Natural killer cell (primary cell): Measurements from ENCODE around the gene ELMO1. TPM values are rescaled to one million over a fixed set of nuclear protein-coding genes. Genes with fewer than 3 reads are reported as not detected.

Experiments
- ATAC-seq, 3 donors: fragments of 150-1000 bp in 2 of 3; fragments of 200-7000 bp in 1 of 3; cut with Tn5 transposase; 1 replicate in 1 of 3; 2 replicates in 2 of 3; pipeline ENCODE4 v1.10.0; 2021; ENCODE audit warnings: mild to moderate bottlenecking in 2 of 3, moderate library complexity in 2 of 3
- DNase-seq, 2 donors: peaks; one replicate each; pipeline versions ENCODE4 v3.0.0 to v3.0.0-alpha.2; 2013 to 2021; ENCODE audit warnings: mixed read lengths in 1 of 2
- H3K27ac ChIP-seq: one replicate; pipeline ENCODE4 v1.5.1; 2013; ENCODE audit warnings: mild to moderate bottlenecking, low read length
- H3K27me3 ChIP-seq: one replicate; pipeline ENCODE4 v1.6.1; 2013; ENCODE audit warnings: low read length; ENCODE audit not compliant: control insufficient read depth, insufficient read depth
- H3K36me3 ChIP-seq: one replicate; pipeline ENCODE4 v1.6.1; 2013; ENCODE audit warnings: low read length; ENCODE audit not compliant: control insufficient read depth, insufficient read depth
- H3K4me1 ChIP-seq: one replicate; pipeline ENCODE4 v1.6.1; 2013; ENCODE audit warnings: low read length; ENCODE audit not compliant: control insufficient read depth, insufficient read depth
- H3K4me3 ChIP-seq: one replicate; pipeline ENCODE4 v1.5.1; 2013; ENCODE audit warnings: low read length
- H3K9me3 ChIP-seq: one replicate; pipeline ENCODE4 v1.6.1; 2013; ENCODE audit warnings: low read length; ENCODE audit not compliant: control insufficient read depth, insufficient read depth
- H3K27ac Mint-ChIP-seq, 2 donors: one replicate each; pipeline ENCODE4 v1.8.0; 2022; ENCODE audit warnings: mild to moderate bottlenecking in 2 of 2, mixed read lengths in 2 of 2, moderate library complexity in 1 of 2
- H3K27me3 Mint-ChIP-seq, 2 donors: one replicate each; pipeline ENCODE4 v1.8.0; 2022; ENCODE audit warnings: low read depth in 2 of 2, mixed read lengths in 2 of 2
- H3K36me3 Mint-ChIP-seq: one replicate; pipeline ENCODE4 v1.8.0; 2022; ENCODE audit warnings: mixed read lengths
- H3K4me1 Mint-ChIP-seq, 2 donors: one replicate each; pipeline ENCODE4 v1.8.0; 2022; ENCODE audit warnings: mixed read lengths in 2 of 2
- H3K4me3 Mint-ChIP-seq: one replicate; pipeline ENCODE4 v1.8.0; 2022; ENCODE audit warnings: mild to moderate bottlenecking, moderate library complexity, mixed read lengths
- H3K9me3 Mint-ChIP-seq, 2 donors: one replicate each; pipeline ENCODE4 v1.8.0; 2022; ENCODE audit warnings: mixed read lengths in 2 of 2
- CTCF ChIP-seq: fragments of 200-600 bp; IDR thresholded peaks from one replicate; pipeline ENCODE4 v1.8.0; 2022; ENCODE audit warnings: antibody characterized with exemption
- WGBS: methylation state at CpG from one replicate; pipeline ENCODE4 v1.1.7; 2013; ENCODE audit warnings: missing lambda C conversion rate; ENCODE audit not compliant: insufficient coverage; 5-methylcytosine and 5-hydroxymethylcytosine counted together
- intact Hi-C: fragments of 100-400 bp; cut with micrococcal nuclease; formaldehyde crosslinking; loops from one replicate; pipeline ENCODE4 v1.14.2; 2022
- total RNA-seq, 4 donors: library from RNA; stranded (reverse); fragments of 120-200 nt in 1 of 4; gene quantifications; one replicate each; pipeline versions ENCODE4 v1.2.3 to v1.2.4, GENCODE V29; 2013 to 2022

Gene ELMO1
- total RNA-seq, 3 donors from 2014 or later (not counting 1 experiment from before 2014, with no cell fraction given) = 127 to 147 (median 130) TPM

DNA sequence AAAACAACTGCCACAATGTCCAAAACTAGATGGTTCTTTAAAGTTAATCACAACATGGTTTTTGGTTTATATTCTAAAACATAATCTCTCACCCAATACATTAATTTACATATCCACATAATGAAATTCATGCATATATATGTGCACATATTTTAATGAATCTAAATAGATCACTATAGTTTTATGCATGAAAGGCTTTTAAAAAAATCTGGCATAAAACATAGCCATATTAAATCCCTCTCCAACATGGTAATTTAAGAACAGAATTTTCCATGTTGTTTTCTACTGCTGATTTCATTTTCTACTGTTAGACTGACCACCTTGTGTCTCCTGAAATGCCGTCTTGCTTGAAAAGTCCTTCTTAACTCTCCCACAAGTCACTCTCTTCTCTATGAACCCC, 528.2 kb downstream of the ELMO1 start:
- intact Hi-C loops = no loop called here
- Mint-ChIP-seq H3K4me3 (no peak overlapping the region), H3K27ac (peak overlapping the region in 1 of 2 donors; percentile 52), H3K9me3 (peaks cover 0 to 3% of the 10 kb centered on the region in 2 donors), H3K36me3 (peaks cover 16% of the 10 kb centered on the region), H3K27me3 (no peaks in the 10 kb centered on the region), H3K4me1 (peaks cover 42 to 48% of the 10 kb centered on the region in 2 donors)
- no peak for TF ChIP-seq CTCF
- no peak overlapping the region for H3K4me3 ChIP-seq
- no peak overlapping the region for H3K27ac ChIP-seq
- peaks cover 8% of the 10 kb centered on the region for H3K4me1 ChIP-seq
- DNase-seq = no peak
- WGBS = 100% methylated on average over 1 of the region's 1 CpG
- H3K9me3 ChIP-seq = no peaks in the 10 kb centered on the region
- ATAC-seq = no peak
- no peaks in the 10 kb centered on the region for H3K27me3 ChIP-seq
- no peaks in the 10 kb centered on the region for H3K36me3 ChIP-seq

DNA sequence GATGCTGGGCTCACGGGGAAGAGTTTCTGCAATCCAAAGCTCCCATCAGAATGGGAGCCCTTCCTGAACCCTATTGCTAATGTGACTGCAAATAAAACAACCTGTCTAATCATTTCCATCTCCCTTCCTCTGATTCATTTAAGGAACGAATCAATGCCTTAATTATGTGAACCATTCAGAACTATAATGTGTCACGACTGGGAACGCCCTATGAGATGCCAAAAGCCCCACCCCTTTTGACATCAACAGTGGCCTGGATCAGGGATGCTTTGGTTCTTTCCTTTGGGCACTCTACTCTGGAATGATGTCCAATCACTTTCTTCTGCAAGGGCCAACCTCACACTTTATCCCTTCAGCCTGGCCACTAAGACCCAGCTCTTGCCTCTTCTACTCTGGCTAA, 528.9 kb downstream of the ELMO1 start:
- no peaks in the 10 kb centered on the region for H3K27me3 Mint-ChIP-seq
- Histone ChIP-seq H3K4me1 (peaks cover 8% of the 10 kb centered on the region), H3K27ac (no peak overlapping the region), H3K27me3 (no peaks in the 10 kb centered on the region), H3K9me3 (no peaks in the 10 kb centered on the region), H3K4me3 (no peak overlapping the region), H3K36me3 (no peaks in the 10 kb centered on the region)
- H3K27ac Mint-ChIP-seq = no peak overlapping the region
- 98% methylated on average over 4 of the region's 4 CpGs for WGBS
- no peak for DNase-seq
- H3K4me1 Mint-ChIP-seq = peaks cover 37 to 45% of the 10 kb centered on the region in 2 donors
- H3K9me3 Mint-ChIP-seq = peaks cover 0 to 3% of the 10 kb centered on the region in 2 donors
- H3K4me3 Mint-ChIP-seq = no peak overlapping the region
- intact Hi-C loops = no loop called here
- peaks cover 16% of the 10 kb centered on the region for H3K36me3 Mint-ChIP-seq
- no peak for TF ChIP-seq CTCF
- no peak for ATAC-seq

GRCh38 chr7:36918591-36918990, 530.1 kb downstream of the ELMO1 start:
- no peaks in the 10 kb centered on the region for H3K27me3 ChIP-seq
- peaks cover under 1% of the 10 kb centered on the region for H3K4me1 ChIP-seq
- H3K9me3 ChIP-seq = no peaks in the 10 kb centered on the region
- no peak for TF ChIP-seq CTCF
- no peak for DNase-seq
- Mint-ChIP-seq H3K9me3 (peaks cover 0 to 3% of the 10 kb centered on the region in 2 donors), H3K27me3 (no peaks in the 10 kb centered on the region), H3K36me3 (peaks cover 16% of the 10 kb centered on the region), H3K4me1 (peaks cover 29 to 37% of the 10 kb centered on the region in 2 donors), H3K27ac (no peak overlapping the region), H3K4me3 (no peak overlapping the region)
- no peak for ATAC-seq
- 100% methylated on average over 1 of the region's 2 CpGs for WGBS
- intact Hi-C loops = no loop called here
- H3K4me3 ChIP-seq = no peak overlapping the region
- no peak overlapping the region for H3K27ac ChIP-seq
- no peaks in the 10 kb centered on the region for H3K36me3 ChIP-seq

- ATAC-seq (no peak), DNase-seq (no peak)
- no peak for TF ChIP-seq CTCF
- H3K36me3 Mint-ChIP-seq = peaks cover 10% of the 10 kb centered on the region
- peaks cover 46 to 53% of the 10 kb centered on the region in 2 donors for H3K4me1 Mint-ChIP-seq
- H3K4me3 Mint-ChIP-seq = no peak overlapping the region
- H3K36me3 ChIP-seq = no peaks in the 10 kb centered on the region
- H3K27ac Mint-ChIP-seq = peak overlapping the region in 1 of 2 donors; percentile 37
- H3K27me3 ChIP-seq = no peaks in the 10 kb centered on the region
- H3K9me3 ChIP-seq = no peaks in the 10 kb centered on the region
- H3K27me3 Mint-ChIP-seq = no peaks in the 10 kb centered on the region
- H3K4me3 ChIP-seq = no peak overlapping the region
- H3K9me3 Mint-ChIP-seq = peaks cover 0 to 3% of the 10 kb centered on the region in 2 donors
- no peak overlapping the region for H3K27ac ChIP-seq
- no peaks in the 10 kb centered on the region for H3K4me1 ChIP-seq
- intact Hi-C loops = no loop called here
These were observed 532.0 kb downstream of the ELMO1 start for GRCh38 chr7:36916619-36917018.
